Astrocyte (in vitro differentiated cells and primary cell): ENCODE measurements around the gene SMPD3. TPM values are rescaled to one million over a fixed set of nuclear protein-coding genes. Genes with fewer than 3 reads are reported as not detected.
A peak's percentile ranks its signal among the peaks of the same experiment; 100 is the strongest.

Experiments
- DNase-seq: peaks from one replicate; pipeline ENCODE4 v3.0.0-alpha.2; 2010; ENCODE audit warnings: low read depth
- FAIRE-seq: peaks from 2 replicates; lab custom pipeline; 2011; peaks lifted over from hg19 to GRCh38; lab: Jason Lieb, UNC
- H2AFZ ChIP-seq: 2 replicates; pipeline ENCODE4 v1.6.0; 2012; ENCODE audit warnings: low read depth, low read length, inconsistent platforms
- H3K27ac ChIP-seq: 2 replicates; pipeline ENCODE4 v1.5.1; 2011; ENCODE audit warnings: low read depth, low read length, inconsistent platforms
- H3K27me3 ChIP-seq: 2 replicates; pipeline ENCODE4 v1.6.0; 2011; ENCODE audit warnings: low read length, inconsistent platforms; ENCODE audit not compliant: insufficient read depth
- H3K36me3 ChIP-seq: 2 replicates; pipeline ENCODE4 v1.5.1; 2011; ENCODE audit warnings: low read length, inconsistent platforms; ENCODE audit not compliant: insufficient read depth
- H3K4me1 ChIP-seq: 2 replicates; pipeline ENCODE4 v1.5.1; 2011; ENCODE audit warnings: low read length, inconsistent platforms; ENCODE audit not compliant: insufficient read depth
- H3K4me2 ChIP-seq: 2 replicates; pipeline ENCODE4 v1.6.0; 2012; ENCODE audit warnings: low read length, inconsistent platforms
- H3K4me3 ChIP-seq: 2 replicates; pipeline ENCODE4 v1.5.1; 2011; ENCODE audit warnings: low read depth, mild to moderate bottlenecking, low read length, inconsistent platforms; ENCODE audit not compliant: insufficient read depth
- H3K79me2 ChIP-seq: 2 replicates; pipeline ENCODE4 v1.6.0; 2012; ENCODE audit warnings: mild to moderate bottlenecking, low read length, inconsistent platforms; ENCODE audit not compliant: insufficient read depth
- H3K9ac ChIP-seq: 2 replicates; pipeline ENCODE4 v1.6.0; 2012; ENCODE audit warnings: mild to moderate bottlenecking, low read length, inconsistent platforms
- H3K9me3 ChIP-seq: 2 replicates; pipeline ENCODE4 v1.5.1; 2012; ENCODE audit warnings: low read depth, mild to moderate bottlenecking, low read length, inconsistent platforms; ENCODE audit not compliant: insufficient read depth
- H4K20me1 ChIP-seq: 2 replicates; pipeline ENCODE4 v1.6.0; 2012; ENCODE audit warnings: low read length, inconsistent platforms; ENCODE audit not compliant: insufficient read depth
- H3K27ac Mint-ChIP-seq: one replicate; pipeline ENCODE4 v1.8.0; 2021; ENCODE audit warnings: mild to moderate bottlenecking, mixed read lengths; ENCODE audit not compliant: unreplicated experiment
- H3K27me3 Mint-ChIP-seq: one replicate; pipeline ENCODE4 v1.8.0; 2021; ENCODE audit warnings: low read depth, mixed read lengths; ENCODE audit not compliant: unreplicated experiment
- H3K36me3 Mint-ChIP-seq: one replicate; pipeline ENCODE4 v1.8.0; 2021; ENCODE audit warnings: low read depth, mixed read lengths; ENCODE audit not compliant: unreplicated experiment
- H3K4me1 Mint-ChIP-seq: one replicate; pipeline ENCODE4 v1.8.0; 2021; ENCODE audit warnings: low read depth, mixed read lengths; ENCODE audit not compliant: unreplicated experiment
- H3K4me3 Mint-ChIP-seq: one replicate; pipeline ENCODE4 v1.8.0; 2021; ENCODE audit warnings: mild to moderate bottlenecking, moderate library complexity, mixed read lengths; ENCODE audit not compliant: unreplicated experiment
- H3K9me3 Mint-ChIP-seq: one replicate; pipeline ENCODE4 v1.8.0; 2021; ENCODE audit warnings: mild to moderate bottlenecking, mixed read lengths; ENCODE audit not compliant: unreplicated experiment
- EZH2 ChIP-seq: IDR thresholded peaks from 2 replicates; pipeline ENCODE4 v1.6.1; 2012; ENCODE audit warnings: mild to moderate bottlenecking, low read length, inconsistent platforms; ENCODE audit not compliant: insufficient read depth
- total RNA-seq: library from RNA; stranded (reverse); gene quantifications from 2 replicates; pipeline ENCODE4 v1.2.1, GENCODE V29; 2021
- TF ChIP-seq, protein P1 (sequence below): IDR thresholded peaks from 2 replicates; pipeline ENCODE4 v1.5.1; 2011; ENCODE audit warnings: low read depth, mild to moderate bottlenecking, inconsistent platforms, low read length, moderate library complexity; ENCODE audit not compliant: insufficient read depth

The SMPD3 gene
- total RNA-seq, 1 donor from 2014 or later: 0.25 TPM

DNA sequence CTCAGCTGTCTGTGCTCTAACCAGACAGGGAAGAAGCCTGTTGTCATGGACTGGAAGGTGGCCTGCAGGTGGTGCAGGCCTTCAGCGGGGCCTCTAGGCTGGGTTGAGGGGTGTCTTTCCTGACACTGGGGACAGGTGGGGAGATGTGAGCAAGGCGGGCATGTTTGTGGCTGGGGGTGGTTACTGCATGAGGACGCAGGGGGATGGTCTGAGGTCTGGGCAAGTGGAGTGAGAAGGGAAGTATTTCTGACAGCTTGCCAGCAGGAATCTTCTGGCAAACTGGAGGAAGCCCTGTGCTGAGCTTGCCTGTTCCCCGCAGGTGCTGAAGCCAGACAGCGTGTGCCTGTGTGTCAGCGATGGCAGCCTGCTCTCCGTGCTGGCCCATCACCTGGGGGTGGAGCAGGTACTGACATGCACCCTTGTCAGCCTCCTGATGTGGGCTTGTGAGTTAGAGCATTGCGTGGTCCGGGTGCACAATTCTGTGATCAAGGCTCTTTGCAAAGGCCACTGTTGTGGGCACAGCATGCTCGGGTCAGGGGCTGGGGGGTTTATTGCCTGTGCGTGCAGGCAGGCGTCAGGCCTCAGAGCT, 101.3 kb downstream of the SMPD3 start:
- H3K27ac Mint-ChIP-seq: no peak overlapping the region
- Histone ChIP-seq H4K20me1 (peaks cover 15% of the 10 kb centered on the region), H3K4me2 (no peak overlapping the region), H3K4me3 (no peak overlapping the region), H3K27me3 (no peaks in the 10 kb centered on the region), H3K27ac (no peak overlapping the region), H3K4me1 (no peaks in the 10 kb centered on the region), H3K79me2 (no peaks in the 10 kb centered on the region), H3K9me3 (no peaks in the 10 kb centered on the region), H2AFZ (no peak overlapping the region), H3K36me3 (peaks cover 29% of the 10 kb centered on the region), H3K9ac (no peak overlapping the region)
- no peaks in the 10 kb centered on the region for H3K9me3 Mint-ChIP-seq
- H3K4me1 Mint-ChIP-seq: peaks cover 10% of the 10 kb centered on the region
- DNase-seq (no peak), FAIRE-seq (no peak)
- no peaks in the 10 kb centered on the region for H3K27me3 Mint-ChIP-seq
- TF ChIP-seq, protein P1, sequence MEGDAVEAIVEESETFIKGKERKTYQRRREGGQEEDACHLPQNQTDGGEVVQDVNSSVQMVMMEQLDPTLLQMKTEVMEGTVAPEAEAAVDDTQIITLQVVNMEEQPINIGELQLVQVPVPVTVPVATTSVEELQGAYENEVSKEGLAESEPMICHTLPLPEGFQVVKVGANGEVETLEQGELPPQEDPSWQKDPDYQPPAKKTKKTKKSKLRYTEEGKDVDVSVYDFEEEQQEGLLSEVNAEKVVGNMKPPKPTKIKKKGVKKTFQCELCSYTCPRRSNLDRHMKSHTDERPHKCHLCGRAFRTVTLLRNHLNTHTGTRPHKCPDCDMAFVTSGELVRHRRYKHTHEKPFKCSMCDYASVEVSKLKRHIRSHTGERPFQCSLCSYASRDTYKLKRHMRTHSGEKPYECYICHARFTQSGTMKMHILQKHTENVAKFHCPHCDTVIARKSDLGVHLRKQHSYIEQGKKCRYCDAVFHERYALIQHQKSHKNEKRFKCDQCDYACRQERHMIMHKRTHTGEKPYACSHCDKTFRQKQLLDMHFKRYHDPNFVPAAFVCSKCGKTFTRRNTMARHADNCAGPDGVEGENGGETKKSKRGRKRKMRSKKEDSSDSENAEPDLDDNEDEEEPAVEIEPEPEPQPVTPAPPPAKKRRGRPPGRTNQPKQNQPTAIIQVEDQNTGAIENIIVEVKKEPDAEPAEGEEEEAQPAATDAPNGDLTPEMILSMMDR: no peak
- TF ChIP-seq EZH2: no peak
- no peak overlapping the region for H3K4me3 Mint-ChIP-seq
- peaks cover 21% of the 10 kb centered on the region for H3K36me3 Mint-ChIP-seq

DNA sequence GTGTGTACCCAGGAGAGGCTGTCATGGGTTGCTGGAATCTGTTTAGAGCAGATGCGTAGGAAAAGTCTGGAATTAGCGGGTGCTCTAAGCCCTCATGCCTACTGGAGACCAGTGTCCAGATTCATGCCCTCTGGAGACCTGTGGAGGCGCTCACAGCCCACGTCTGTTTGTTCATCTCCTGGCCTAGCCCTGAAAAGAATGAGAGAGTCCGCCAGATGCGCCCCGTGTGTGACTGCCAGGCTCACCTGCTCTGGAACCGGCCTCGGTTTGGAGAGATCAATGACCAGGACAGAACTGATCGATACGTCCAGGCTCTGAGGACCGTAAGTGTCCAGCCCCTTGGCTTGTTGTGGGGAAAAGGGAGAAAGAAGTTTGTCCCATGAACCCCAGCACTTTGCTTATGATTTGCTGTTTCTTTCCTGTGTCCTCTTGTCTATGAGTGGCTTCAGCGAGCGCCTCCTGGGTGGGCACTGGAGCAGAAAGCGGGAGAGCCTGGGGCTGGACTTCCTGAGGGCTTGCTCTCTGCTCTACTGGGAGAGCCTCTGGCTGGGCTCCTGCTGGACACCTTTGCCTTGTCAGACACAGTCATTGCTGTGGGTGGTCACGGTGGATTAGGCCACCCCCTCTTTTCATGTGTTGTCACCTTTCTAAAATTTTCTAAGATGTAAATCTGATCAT, 102.2 kb downstream of the SMPD3 start:
- peaks cover 15% of the 10 kb centered on the region for H4K20me1 ChIP-seq
- TF ChIP-seq, protein P1: no peak
- TF ChIP-seq EZH2: no peak
- no peak overlapping the region for H2AFZ ChIP-seq
- H3K9ac ChIP-seq: no peak overlapping the region
- peaks cover 24% of the 10 kb centered on the region for H3K36me3 Mint-ChIP-seq
- H3K9me3 Mint-ChIP-seq: no peaks in the 10 kb centered on the region
- no peak overlapping the region for H3K27ac ChIP-seq
- H3K27me3 Mint-ChIP-seq: no peaks in the 10 kb centered on the region
- no peaks in the 10 kb centered on the region for H3K27me3 ChIP-seq
- no peak overlapping the region for H3K4me3 ChIP-seq
- DNase-seq (no peak), FAIRE-seq (no peak)
- H3K79me2 ChIP-seq: no peaks in the 10 kb centered on the region
- no peaks in the 10 kb centered on the region for H3K4me1 ChIP-seq
- no peak overlapping the region for H3K27ac Mint-ChIP-seq
- H3K4me2 ChIP-seq: no peak overlapping the region
- H3K4me3 Mint-ChIP-seq: no peak overlapping the region
- H3K4me1 Mint-ChIP-seq: peaks cover 10% of the 10 kb centered on the region
- no peaks in the 10 kb centered on the region for H3K9me3 ChIP-seq
- peaks cover 31% of the 10 kb centered on the region for H3K36me3 ChIP-seq

DNA sequence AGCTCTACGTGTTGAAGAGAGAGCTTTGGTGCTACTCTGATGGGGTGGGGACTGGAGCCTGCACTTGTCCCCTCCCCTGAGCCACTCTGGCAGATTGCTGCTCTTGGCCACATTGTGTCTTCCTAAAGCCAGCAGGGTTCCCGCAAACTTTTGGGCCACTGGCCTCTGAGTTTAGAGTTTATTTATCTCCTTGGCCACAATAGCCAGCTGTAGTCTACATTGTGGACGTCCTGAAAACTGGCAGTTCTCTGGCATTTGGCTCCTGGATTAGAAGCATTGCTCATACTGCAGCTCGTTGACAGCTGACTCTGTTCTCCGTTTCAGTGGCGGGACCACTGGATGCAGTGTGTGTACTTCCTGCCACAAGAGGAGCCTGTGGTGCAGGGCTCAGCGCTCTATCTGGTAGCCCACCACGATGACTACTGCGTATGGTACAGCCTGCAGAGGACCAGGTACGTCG, 102.9 kb downstream of the SMPD3 start:
- peak; percentile 33 for DNase-seq
- H3K36me3 ChIP-seq: peaks cover 38% of the 10 kb centered on the region
- no peak overlapping the region for H3K4me3 Mint-ChIP-seq
- no peak overlapping the region for H2AFZ ChIP-seq
- no peaks in the 10 kb centered on the region for H3K27me3 ChIP-seq
- no peak overlapping the region for H3K27ac ChIP-seq
- peaks cover 11% of the 10 kb centered on the region for H4K20me1 ChIP-seq
- no peak for FAIRE-seq
- H3K4me2 ChIP-seq: no peak overlapping the region
- H3K9me3 ChIP-seq: peaks cover 3% of the 10 kb centered on the region
- H3K79me2 ChIP-seq: no peaks in the 10 kb centered on the region
- H3K4me1 ChIP-seq: no peaks in the 10 kb centered on the region
- H3K4me1 Mint-ChIP-seq: peaks cover 11% of the 10 kb centered on the region
- no peaks in the 10 kb centered on the region for H3K27me3 Mint-ChIP-seq
- no peak overlapping the region for H3K4me3 ChIP-seq
- H3K27ac Mint-ChIP-seq: peak overlapping the region; percentile 19
- H3K9ac ChIP-seq: no peak overlapping the region
- peaks cover 22% of the 10 kb centered on the region for H3K36me3 Mint-ChIP-seq
- no peaks in the 10 kb centered on the region for H3K9me3 Mint-ChIP-seq
- TF ChIP-seq EZH2: no peak
- TF ChIP-seq, protein P1: no peak
